GM13976 (cell line): Measurements from ENCODE around the gene CCDC183.
"Not testable (repeated sequence)": the region's sequence is repeated elsewhere in the genome, so short reads cannot be mapped to it uniquely, and the experiment has no call there.

ENCODE experiments used
- DNase-seq: peaks from one replicate; pipeline ENCODE4 v3.0.0; 2012; ENCODE audit warnings: low spot score
- CTCF ChIP-seq: IDR thresholded peaks from 2 replicates; pipeline ENCODE4 v1.5.1; 2012; ENCODE audit warnings: borderline replicate concordance, mild to moderate bottlenecking; ENCODE audit not compliant: insufficient read depth; ENCODE audit errors: extremely low read depth, missing control alignments, control extremely low read depth
- in situ Hi-C: fragments of 300-500 bp; cut with MboI; formaldehyde crosslinking; loops from one replicate; pipeline ENCODE4 v1.12.0; 2022; ENCODE audit warnings: low sequenced_read_pairs, mixed read lengths, inconsistent platforms; ENCODE audit not compliant: unreplicated experiment

The CCDC183 gene

DNA sequence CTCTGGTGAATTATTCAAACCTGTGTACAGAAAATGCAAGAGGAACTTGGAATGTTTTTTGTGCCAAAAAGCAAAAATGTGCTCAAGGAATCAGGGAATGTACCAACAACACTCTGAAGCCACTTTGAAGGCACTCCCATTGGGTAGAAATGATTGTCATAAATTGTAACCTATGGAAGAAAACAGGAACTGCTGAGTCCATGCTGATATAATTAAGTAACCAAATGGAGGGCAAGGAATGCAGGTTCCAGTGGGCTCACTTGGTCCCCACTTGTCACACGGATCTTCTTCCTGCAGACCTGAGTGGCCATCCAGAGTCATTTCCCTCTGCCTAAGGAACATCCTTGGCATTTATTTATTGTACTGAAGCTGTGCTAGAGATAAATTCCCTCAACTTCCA is 44.9 kb upstream of the CCDC183 start:
- DNase-seq, result no peak
- in situ Hi-C loops, result no loop called here

GRCh38 chr9:136751814-136752213 is 44.3 kb upstream of the CCDC183 start:
- DNase-seq, result no peak
- in situ Hi-C loops, result no loop called here
- no peak for TF ChIP-seq CTCF

More for the DNA sequence above, 44.9 kb upstream of the CCDC183 start:
- no peak for TF ChIP-seq CTCF

GRCh38 chr9:136753371-136754058 is 42.6 kb upstream of the CCDC183 start:
- no peak for DNase-seq
- in situ Hi-C loops, result no loop called here
- no peak for TF ChIP-seq CTCF

DNA sequence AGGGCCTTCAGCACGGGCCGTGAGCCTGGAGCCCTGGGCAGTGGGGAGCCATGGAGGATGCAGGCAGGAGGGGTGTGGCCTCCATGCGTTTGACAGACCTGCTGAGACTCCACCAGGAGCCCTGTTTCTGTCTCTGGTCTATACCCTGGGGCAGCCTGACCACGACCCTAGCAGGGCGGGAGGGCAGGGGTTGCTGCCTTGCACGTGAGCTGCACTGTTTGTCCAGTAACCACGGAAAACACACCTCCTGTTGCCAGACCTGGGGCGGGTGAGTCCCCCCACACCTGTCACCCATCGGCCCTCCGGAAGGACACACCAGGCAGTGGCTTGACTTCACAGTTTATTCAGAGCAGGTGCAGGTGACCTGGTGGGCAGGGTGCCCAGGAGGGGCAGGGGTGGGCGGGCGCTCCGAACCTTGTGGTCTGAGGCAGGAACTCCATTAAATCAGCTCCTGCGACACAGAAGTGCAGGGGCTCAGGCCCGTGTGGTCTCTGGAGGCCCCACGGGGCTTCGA is 42.0 kb upstream of the CCDC183 start:
- TF ChIP-seq CTCF, result no peak
- no peak for DNase-seq
- in situ Hi-C loops, result no loop called here

DNA sequence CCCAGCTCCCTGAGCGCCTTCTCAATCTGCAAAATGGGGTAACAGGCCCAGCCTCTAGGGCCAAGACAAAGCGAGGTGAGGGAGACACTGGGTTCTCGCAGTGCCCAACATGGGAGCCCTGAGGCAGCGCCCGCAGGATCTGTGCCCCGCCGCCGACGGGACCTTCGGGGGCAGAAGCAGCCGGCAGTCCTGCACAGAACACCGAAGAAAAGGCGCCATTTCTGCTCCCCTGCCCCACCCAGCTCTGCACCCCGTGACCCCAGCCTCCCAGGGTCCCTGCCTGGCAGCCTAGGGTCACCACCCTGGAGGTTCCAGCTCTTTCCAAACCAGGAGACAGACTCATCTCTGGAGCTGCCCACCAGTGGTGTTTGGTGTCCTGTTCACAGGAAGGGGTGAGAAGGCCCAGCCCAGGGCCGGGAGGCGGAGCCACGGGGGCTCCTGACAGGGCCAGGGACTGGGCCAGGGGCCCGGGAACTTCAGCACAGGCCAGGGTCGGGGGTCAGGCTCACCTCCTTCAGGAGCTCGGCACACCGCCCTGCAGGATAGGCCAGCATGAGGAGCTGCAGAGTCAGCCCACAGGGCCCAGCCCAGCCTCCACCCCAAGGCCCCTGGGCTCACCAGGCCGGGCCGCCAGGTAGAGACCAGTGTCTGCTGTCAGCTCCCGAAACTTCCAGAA is 41.4 kb upstream of the CCDC183 start:
- DNase-seq, result no peak
- in situ Hi-C loops, result no loop called here
- no peak for TF ChIP-seq CTCF

DNA sequence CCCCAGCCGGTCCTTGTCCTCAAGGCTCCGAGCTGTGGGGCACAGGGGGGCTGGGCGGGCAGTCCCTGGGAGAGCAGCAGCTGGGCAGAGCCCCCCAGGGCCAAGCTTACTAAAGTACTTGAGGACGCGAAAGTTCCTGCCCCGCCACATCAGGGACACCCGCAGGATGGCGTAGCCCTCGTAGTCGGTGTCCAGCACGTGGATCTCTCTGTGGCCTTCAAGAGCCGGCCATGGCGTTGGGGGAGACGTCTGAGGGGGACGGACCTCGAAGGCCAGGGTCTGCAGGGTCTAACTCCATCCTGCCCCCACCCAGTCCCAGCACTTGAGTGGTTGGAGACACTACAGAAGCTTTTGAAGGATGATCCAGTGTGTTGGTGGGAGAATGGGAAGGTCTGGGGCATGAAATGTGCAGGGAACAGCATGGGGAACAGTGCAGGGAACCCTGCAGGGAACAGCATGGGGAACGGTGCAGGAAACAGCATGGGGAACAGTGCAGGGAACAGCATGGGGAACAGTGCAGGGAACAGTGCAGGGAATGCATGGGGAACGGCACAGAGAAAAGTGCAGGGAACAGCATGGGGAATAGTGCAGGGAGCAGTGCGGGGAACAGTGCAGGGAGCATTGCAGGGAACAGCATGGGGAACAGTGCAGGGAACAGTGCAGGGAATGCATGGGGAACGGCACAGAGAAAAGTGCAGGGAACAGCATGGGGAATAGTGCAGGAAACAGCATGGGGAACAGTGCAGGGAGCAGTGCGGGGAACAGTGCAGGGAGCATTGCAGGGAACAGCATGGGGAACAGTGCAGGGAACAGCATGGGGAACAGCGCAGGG is 40.6 kb upstream of the CCDC183 start:
- in situ Hi-C loops, DNase-seq: not testable (repeated sequence)

- in situ Hi-C loops, result no loop called here
- no peak for TF ChIP-seq CTCF
- DNase-seq, result no peak
Measured at GRCh38 chr9:136756134-136756438, 40.1 kb upstream of the CCDC183 start.
